ENCODE measurements around the gene POLR2I.
A peak's percentile ranks its signal among the peaks of the same experiment; 100 is the strongest.

POLR2I gene

DNA sequence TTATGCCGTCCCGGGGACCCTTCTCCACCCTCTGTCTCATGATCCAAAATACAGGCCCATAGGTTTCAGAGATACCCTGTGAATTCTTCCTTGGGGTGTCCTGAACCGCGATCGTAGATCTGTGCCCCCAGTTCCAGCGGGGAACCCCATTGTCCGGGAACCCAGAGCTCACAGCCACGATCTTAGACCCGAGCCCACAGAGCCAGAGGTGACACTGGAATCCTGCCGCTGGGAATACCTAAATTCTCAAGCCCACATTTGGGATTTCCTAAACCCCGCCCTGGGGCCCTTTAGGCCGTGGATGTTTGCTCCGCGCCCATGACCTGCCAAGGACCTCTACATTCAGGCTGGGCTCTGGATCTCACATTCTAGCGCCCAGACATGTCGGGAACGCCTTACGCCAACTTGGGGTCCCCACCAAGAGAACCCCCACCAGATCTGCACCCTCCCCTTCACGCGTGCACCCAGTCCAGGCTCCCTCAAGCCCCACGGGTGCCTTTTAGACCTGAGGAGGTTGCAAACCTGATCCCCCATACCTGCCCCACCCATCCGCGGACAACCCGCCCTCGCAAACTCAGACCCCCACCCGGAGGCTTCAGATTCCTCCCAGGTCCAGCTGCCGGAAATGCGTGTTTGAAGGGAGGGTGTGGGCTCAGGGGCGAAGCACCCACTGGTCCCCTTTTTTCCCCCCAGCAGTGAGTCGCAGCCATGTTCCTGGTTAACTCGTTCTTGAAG lies 25.8 kb upstream of the POLR2I start (continued):
- TF ChIP-seq, protein P1, sequence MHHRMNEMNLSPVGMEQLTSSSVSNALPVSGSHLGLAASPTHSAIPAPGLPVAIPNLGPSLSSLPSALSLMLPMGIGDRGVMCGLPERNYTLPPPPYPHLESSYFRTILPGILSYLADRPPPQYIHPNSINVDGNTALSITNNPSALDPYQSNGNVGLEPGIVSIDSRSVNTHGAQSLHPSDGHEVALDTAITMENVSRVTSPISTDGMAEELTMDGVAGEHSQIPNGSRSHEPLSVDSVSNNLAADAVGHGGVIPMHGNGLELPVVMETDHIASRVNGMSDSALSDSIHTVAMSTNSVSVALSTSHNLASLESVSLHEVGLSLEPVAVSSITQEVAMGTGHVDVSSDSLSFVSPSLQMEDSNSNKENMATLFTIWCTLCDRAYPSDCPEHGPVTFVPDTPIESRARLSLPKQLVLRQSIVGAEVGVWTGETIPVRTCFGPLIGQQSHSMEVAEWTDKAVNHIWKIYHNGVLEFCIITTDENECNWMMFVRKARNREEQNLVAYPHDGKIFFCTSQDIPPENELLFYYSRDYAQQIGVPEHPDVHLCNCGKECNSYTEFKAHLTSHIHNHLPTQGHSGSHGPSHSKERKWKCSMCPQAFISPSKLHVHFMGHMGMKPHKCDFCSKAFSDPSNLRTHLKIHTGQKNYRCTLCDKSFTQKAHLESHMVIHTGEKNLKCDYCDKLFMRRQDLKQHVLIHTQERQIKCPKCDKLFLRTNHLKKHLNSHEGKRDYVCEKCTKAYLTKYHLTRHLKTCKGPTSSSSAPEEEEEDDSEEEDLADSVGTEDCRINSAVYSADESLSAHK (tag by site-specific recombination; IDR thresholded peaks at IDR 0.05) = peak; percentile 18; the same call in 1 of the 2 replicates
- TF ChIP-seq BCL11B (tag by site-specific recombination; IDR thresholded peaks at IDR 0.05; ENCODE audit: low read depth) = peak; percentile 86
- peak; percentile 29 for TF ChIP-seq ZBTB48 (tag by site-specific recombination; IDR thresholded peaks at IDR 0.05)
- no peak for TF ChIP-seq ZNF621 (tag by site-specific recombination; IDR thresholded peaks at IDR 0.05)
- no peak for TF ChIP-seq ZNF133 (tag by site-specific recombination; IDR thresholded peaks at IDR 0.05)
- TF ChIP-seq, protein P2, sequence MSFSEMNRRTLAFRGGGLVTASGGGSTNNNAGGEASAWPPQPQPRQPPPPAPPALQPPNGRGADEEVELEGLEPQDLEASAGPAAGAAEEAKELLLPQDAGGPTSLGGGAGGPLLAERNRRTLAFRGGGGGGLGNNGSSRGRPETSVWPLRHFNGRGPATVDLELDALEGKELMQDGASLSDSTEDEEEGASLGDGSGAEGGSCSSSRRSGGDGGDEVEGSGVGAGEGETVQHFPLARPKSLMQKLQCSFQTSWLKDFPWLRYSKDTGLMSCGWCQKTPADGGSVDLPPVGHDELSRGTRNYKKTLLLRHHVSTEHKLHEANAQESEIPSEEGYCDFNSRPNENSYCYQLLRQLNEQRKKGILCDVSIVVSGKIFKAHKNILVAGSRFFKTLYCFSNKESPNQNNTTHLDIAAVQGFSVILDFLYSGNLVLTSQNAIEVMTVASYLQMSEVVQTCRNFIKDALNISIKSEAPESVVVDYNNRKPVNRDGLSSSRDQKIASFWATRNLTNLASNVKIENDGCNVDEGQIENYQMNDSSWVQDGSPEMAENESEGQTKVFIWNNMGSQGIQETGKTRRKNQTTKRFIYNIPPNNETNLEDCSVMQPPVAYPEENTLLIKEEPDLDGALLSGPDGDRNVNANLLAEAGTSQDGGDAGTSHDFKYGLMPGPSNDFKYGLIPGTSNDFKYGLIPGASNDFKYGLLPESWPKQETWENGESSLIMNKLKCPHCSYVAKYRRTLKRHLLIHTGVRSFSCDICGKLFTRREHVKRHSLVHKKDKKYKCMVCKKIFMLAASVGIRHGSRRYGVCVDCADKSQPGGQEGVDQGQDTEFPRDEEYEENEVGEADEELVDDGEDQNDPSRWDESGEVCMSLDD (tag by site-specific recombination; IDR thresholded peaks at IDR 0.05) = peak; percentile 83
- peak; percentile 97 for TF ChIP-seq GLIS2 (tag by site-specific recombination; IDR thresholded peaks at IDR 0.05)
- no peak for TF ChIP-seq ZSCAN18 (tag by site-specific recombination; IDR thresholded peaks at IDR 0.05)
- peak; percentile 64 for TF ChIP-seq ZNF341 (tag by site-specific recombination; IDR thresholded peaks at IDR 0.05; ENCODE audit: low read depth)
- no peak for TF ChIP-seq ZNF394 (tag by site-specific recombination; IDR thresholded peaks at IDR 0.05; ENCODE audit: borderline replicate concordance)
- TF ChIP-seq ZNF792 (tag by site-specific recombination; IDR thresholded peaks at IDR 0.05) = 0 out of 2 replicates have a peak, but pooled peaks have one; percentile 50
- TF ChIP-seq ZNF610 (tag by site-specific recombination; IDR thresholded peaks at IDR 0.05; ENCODE audit: borderline replicate concordance) = 0 out of 2 replicates have a peak, but pooled peaks have one; percentile 41
- TF ChIP-seq ZNF837 (tag by site-specific recombination; IDR thresholded peaks at IDR 0.05) = no peak
- no peak for TF ChIP-seq ZNF426 (tag by site-specific recombination; IDR thresholded peaks at IDR 0.05)
- no peak for TF ChIP-seq ZNF223 (tag by site-specific recombination; IDR thresholded peaks at IDR 0.05)
- TF ChIP-seq SCRT2 (tag by site-specific recombination; IDR thresholded peaks at IDR 0.05) = no peak
- TF ChIP-seq, protein P3, sequence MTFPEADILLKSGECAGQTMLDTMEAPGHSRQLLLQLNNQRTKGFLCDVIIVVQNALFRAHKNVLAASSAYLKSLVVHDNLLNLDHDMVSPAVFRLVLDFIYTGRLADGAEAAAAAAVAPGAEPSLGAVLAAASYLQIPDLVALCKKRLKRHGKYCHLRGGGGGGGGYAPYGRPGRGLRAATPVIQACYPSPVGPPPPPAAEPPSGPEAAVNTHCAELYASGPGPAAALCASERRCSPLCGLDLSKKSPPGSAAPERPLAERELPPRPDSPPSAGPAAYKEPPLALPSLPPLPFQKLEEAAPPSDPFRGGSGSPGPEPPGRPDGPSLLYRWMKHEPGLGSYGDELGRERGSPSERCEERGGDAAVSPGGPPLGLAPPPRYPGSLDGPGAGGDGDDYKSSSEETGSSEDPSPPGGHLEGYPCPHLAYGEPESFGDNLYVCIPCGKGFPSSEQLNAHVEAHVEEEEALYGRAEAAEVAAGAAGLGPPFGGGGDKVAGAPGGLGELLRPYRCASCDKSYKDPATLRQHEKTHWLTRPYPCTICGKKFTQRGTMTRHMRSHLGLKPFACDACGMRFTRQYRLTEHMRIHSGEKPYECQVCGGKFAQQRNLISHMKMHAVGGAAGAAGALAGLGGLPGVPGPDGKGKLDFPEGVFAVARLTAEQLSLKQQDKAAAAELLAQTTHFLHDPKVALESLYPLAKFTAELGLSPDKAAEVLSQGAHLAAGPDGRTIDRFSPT (tag by site-specific recombination; IDR thresholded peaks at IDR 0.05) = peak; percentile 44; the same call in 1 of the 2 replicates
- TF ChIP-seq SP7 (tag by site-specific recombination; IDR thresholded peaks at IDR 0.05) = no peak
- TF ChIP-seq, protein P4, sequence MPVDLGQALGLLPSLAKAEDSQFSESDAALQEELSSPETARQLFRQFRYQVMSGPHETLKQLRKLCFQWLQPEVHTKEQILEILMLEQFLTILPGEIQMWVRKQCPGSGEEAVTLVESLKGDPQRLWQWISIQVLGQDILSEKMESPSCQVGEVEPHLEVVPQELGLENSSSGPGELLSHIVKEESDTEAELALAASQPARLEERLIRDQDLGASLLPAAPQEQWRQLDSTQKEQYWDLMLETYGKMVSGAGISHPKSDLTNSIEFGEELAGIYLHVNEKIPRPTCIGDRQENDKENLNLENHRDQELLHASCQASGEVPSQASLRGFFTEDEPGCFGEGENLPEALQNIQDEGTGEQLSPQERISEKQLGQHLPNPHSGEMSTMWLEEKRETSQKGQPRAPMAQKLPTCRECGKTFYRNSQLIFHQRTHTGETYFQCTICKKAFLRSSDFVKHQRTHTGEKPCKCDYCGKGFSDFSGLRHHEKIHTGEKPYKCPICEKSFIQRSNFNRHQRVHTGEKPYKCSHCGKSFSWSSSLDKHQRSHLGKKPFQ (tag by site-specific recombination; IDR thresholded peaks at IDR 0.05) = no peak
- no peak for TF ChIP-seq ZNF24 (tag by site-specific recombination; IDR thresholded peaks at IDR 0.05)
- TF ChIP-seq ZNF114 (tag by site-specific recombination; IDR thresholded peaks at IDR 0.05) = no peak
- no peak for TF ChIP-seq SP3 (tag by site-specific recombination; IDR thresholded peaks at IDR 0.05)
- no peak for TF ChIP-seq ZNF140 (tag by site-specific recombination; IDR thresholded peaks at IDR 0.05)
- no peak for TF ChIP-seq ZNF558 (tag by site-specific recombination; IDR thresholded peaks at IDR 0.05)
- no peak; the same call in 1 of the 2 replicates for TF ChIP-seq ZNF707 (tag by site-specific recombination; IDR thresholded peaks at IDR 0.05)
- no peak for TF ChIP-seq ZNF488 (tag by site-specific recombination; IDR thresholded peaks at IDR 0.05)
- no peak for TF ChIP-seq ZNF175 (tag by site-specific recombination; IDR thresholded peaks at IDR 0.05)
- peak; percentile 32; the same call in 1 of the 2 replicates for TF ChIP-seq KLF8 (tag by site-specific recombination; IDR thresholded peaks at IDR 0.05)
- TF ChIP-seq ZBTB20 (tag by site-specific recombination; IDR thresholded peaks at IDR 0.05) = peak; percentile 98
- TF ChIP-seq ZNF624 (tag by site-specific recombination; IDR thresholded peaks at IDR 0.05) = no peak
